GM12891 (cell line): ENCODE data around the gene SH2B2.

Experiments used
- POLR2A ChIP-seq: IDR thresholded peaks from 2 replicates; pipeline ENCODE4 v1.6.1; 2011; ENCODE audit warnings: low read depth, low read length, control low read depth
- POLR2AphosphoS5 ChIP-seq: IDR thresholded peaks from 2 replicates; pipeline ENCODE4 v1.6.1; 2011; ENCODE audit warnings: low read depth, low read length, control low read depth

GRCh38 chr7:102252366-102252982 is 34.2 kb upstream of the SH2B2 start:
- TF ChIP-seq POLR2A = no peak
- TF ChIP-seq POLR2AphosphoS5 = no peak
